ENCODE data around the gene ARHGAP19. TPM values are rescaled to one million over a fixed set of nuclear protein-coding genes. Genes with fewer than 3 reads are reported as not detected.

Gene ARHGAP19
- total and polyA plus RNA-seq, 9 of the 15 experiments (the other 6 are each of a cell fraction or from before 2014, with no cell fraction given) = 14.8 to 49.5 (median 26.8) TPM

DNA sequence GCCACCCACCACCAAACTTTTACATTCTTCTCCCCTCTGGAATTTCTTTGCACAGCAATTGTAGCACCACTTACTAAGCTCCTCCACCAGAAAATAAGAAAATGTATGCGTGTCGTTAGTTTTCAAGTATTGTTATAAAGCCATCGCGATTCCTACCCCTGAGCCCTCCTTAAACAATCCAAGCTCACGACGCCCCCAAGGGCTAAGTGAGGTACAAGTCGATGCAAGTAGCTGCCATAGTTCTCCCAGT is 40.8 kb upstream of the ARHGAP19 start:
- CTCF ChIA-PET (ENCODE audit: low intra/inter-chr PET ratio) = interaction anchor here (1.4 kb wide), 1 partner anchor 55 kb away, joined by 3 read pairs; no protein-coding TSS in a partner anchor
- no peaks in the 10 kb centered on the region for H3K9me1 ChIP-seq (ENCODE audit: control insufficient read depth, insufficient read depth, low read length)
- peak; percentile 45 for ATAC-seq
- TF ChIP-seq, protein P1, sequence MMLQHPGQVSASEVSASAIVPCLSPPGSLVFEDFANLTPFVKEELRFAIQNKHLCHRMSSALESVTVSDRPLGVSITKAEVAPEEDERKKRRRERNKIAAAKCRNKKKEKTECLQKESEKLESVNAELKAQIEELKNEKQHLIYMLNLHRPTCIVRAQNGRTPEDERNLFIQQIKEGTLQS (IDR thresholded peaks at IDR 0.05) = no peak
- TF ChIP-seq, protein P1 (CRISPR knock-in tag; conservative IDR thresholded peaks at IDR 0.05) = no peak
- TF ChIP-seq ZNF212 (CRISPR knock-in tag; IDR thresholded peaks at IDR 0.05) (no peak), ARID2 (IDR thresholded peaks at IDR 0.05) (no peak), POLR2G (IDR thresholded peaks at IDR 0.05; ENCODE audit: low read depth, low read length) (no peak), NUFIP1 (IDR thresholded peaks at IDR 0.05; ENCODE audit: partially characterized antibody) (no peak), DPF2 (IDR thresholded peaks at IDR 0.05) (0 out of 2 replicates have a peak, but pooled peaks have one; percentile 15), ZNF431 (CRISPR knock-in tag; IDR thresholded peaks at IDR 0.05) (no peak), ZNF143 (CRISPR knock-in tag; IDR thresholded peaks at IDR 0.05) (no peak), TFAM (CRISPR knock-in tag; conservative IDR thresholded peaks at IDR 0.05) (no peak), ZNF436 (CRISPR knock-in tag; IDR thresholded peaks at IDR 0.05) (no peak), CREB1 (IDR thresholded peaks at IDR 0.05) (no peak), CREB1 (CRISPR knock-in tag; IDR thresholded peaks at IDR 0.05) (no peak), SNIP1 (IDR thresholded peaks at IDR 0.05; ENCODE audit: low read depth) (no peak), ZNF140 (CRISPR knock-in tag; IDR thresholded peaks at IDR 0.05) (no peak)
- TF ChIP-seq, protein P2, sequence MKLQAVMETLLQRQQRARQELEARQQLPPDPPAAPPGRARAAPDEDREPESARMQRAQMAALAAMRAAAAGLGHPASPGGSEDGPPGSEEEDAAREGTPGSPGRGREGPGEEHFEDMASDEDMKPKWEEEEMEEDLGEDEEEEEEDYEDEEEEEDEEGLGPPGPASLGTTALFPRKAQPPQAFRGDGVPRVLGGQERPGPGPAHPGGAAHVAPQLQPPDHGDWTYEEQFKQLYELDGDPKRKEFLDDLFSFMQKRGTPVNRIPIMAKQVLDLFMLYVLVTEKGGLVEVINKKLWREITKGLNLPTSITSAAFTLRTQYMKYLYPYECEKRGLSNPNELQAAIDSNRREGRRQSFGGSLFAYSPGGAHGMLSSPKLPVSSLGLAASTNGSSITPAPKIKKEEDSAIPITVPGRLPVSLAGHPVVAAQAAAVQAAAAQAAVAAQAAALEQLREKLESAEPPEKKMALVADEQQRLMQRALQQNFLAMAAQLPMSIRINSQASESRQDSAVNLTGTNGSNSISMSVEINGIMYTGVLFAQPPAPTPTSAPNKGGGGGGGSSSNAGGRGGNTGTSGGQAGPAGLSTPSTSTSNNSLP (IDR thresholded peaks at IDR 0.05; ENCODE audit: borderline replicate concordance, low read depth, low read length) = no peak
- TF ChIP-seq, protein P3, sequence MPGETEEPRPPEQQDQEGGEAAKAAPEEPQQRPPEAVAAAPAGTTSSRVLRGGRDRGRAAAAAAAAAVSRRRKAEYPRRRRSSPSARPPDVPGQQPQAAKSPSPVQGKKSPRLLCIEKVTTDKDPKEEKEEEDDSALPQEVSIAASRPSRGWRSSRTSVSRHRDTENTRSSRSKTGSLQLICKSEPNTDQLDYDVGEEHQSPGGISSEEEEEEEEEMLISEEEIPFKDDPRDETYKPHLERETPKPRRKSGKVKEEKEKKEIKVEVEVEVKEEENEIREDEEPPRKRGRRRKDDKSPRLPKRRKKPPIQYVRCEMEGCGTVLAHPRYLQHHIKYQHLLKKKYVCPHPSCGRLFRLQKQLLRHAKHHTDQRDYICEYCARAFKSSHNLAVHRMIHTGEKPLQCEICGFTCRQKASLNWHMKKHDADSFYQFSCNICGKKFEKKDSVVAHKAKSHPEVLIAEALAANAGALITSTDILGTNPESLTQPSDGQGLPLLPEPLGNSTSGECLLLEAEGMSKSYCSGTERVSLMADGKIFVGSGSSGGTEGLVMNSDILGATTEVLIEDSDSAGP (CRISPR knock-in tag; IDR thresholded peaks at IDR 0.05) = no peak
- TF ChIP-seq, protein P4, sequence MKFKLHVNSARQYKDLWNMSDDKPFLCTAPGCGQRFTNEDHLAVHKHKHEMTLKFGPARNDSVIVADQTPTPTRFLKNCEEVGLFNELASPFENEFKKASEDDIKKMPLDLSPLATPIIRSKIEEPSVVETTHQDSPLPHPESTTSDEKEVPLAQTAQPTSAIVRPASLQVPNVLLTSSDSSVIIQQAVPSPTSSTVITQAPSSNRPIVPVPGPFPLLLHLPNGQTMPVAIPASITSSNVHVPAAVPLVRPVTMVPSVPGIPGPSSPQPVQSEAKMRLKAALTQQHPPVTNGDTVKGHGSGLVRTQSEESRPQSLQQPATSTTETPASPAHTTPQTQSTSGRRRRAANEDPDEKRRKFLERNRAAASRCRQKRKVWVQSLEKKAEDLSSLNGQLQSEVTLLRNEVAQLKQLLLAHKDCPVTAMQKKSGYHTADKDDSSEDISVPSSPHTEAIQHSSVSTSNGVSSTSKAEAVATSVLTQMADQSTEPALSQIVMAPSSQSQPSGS (CRISPR knock-in tag; IDR thresholded peaks at IDR 0.05) = no peak
- TF ChIP-seq, protein P5, sequence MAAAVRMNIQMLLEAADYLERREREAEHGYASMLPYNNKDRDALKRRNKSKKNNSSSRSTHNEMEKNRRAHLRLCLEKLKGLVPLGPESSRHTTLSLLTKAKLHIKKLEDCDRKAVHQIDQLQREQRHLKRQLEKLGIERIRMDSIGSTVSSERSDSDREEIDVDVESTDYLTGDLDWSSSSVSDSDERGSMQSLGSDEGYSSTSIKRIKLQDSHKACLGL (CRISPR knock-in tag; IDR thresholded peaks at IDR 0.05; ENCODE audit: borderline replicate concordance, poor library complexity, severe bottlenecking) = no peak

More for the DNA sequence above, 40.8 kb upstream of the ARHGAP19 start:
- H4K20me1 ChIP-seq (replicated peaks; ENCODE audit: control insufficient read depth, insufficient read depth, low read length) = no peaks in the 10 kb centered on the region
- POLR2A ChIA-PET = interaction anchor here (0.7 to 2.3 kb wide), 11 partner anchors 8 to 260 kb away, joined by 3 to 8 read pairs (median 4); partner anchors contain the start of genes ARHGAP19 and RRP12
- H3K36me3 ChIP-seq (ENCODE audit: control insufficient read depth, insufficient read depth, low read length) = peaks cover 27% of the 10 kb centered on the region
- peaks cover 24 to 36% of the 10 kb centered on the region in 2 experiments for H3K4me1 ChIP-seq (replicated peaks in 1 of 2; ENCODE audit: control insufficient read depth in 2 of 2, insufficient read depth in 2 of 2, low read length in 2 of 2)
- H2AFZ ChIP-seq (ENCODE audit: low read depth, low read length) = peak overlapping the region; percentile 48
- no peaks in the 10 kb centered on the region for H3K27me3 ChIP-seq (ENCODE audit: control insufficient read depth in 2 of 2, insufficient read depth in 2 of 2, low read length in 2 of 2)
- peak in 2 of 4 experiments; percentile 38 to 69 for DNase-seq (ENCODE audit: extremely low read depth in 1 of 4, low spot score in 3 of 4)
- WGBS (ENCODE audit: insufficient coverage, low coverage, missing lambda C conversion rate) = 3% methylated on average over 7 of the region's 7 CpGs
- H3K27ac ChIP-seq (ENCODE audit: extremely low read depth, low read depth, low read length) = peak overlapping the region; percentile 98
- peaks cover 51% of the 10 kb centered on the region for H3K79me2 ChIP-seq (ENCODE audit: control insufficient read depth, insufficient read depth, low read length)
- peak overlapping the region; percentile 73 for H3K4me3 ChIP-seq
- BruUV-seq (replicated peaks) = no TSS peak
- H3K9me3 ChIP-seq (replicated peaks; ENCODE audit: control insufficient read depth, insufficient read depth, low read depth, low read length) = no peaks in the 10 kb centered on the region
- peak overlapping the region; percentile 92 for H3K4me2 ChIP-seq (ENCODE audit: insufficient read depth, low read length)
- in situ Hi-C loops (cut with MboI) (no loop called here), intact Hi-C loops (cut with micrococcal nuclease) (loop anchor here (2.0 to 5.0 kb wide), 2 partner anchors 41 to 54 kb away; partner anchors contain the start of gene ARHGAP19)
- FAIRE-seq = no peak
- H3K9ac ChIP-seq (ENCODE audit: insufficient read depth in 1 of 2, low read depth in 2 of 2, low read length in 2 of 2) = peak overlapping the region; percentile 89 to 93

Measured in K562 (cell line).